Transverse colon (tissue), 4 donors: Measurements from ENCODE around the gene ADAMTS4. TPM values are rescaled to one million over a fixed set of nuclear protein-coding genes. Genes with fewer than 3 reads are reported as not detected.

Source experiments
- DNase-seq: peaks from one replicate; pipeline ENCODE4 v3.0.0-alpha.2; 2019
- H3K27ac ChIP-seq, 4 donors: fragments of 200-600 bp; sonication (generic); 2 replicates each; pipeline ENCODE4 v1.5.1; 2016 to 2018; ENCODE audit warnings: inconsistent platforms in 4 of 4
- H3K27me3 ChIP-seq: fragments of 200-600 bp; sonication (generic); 2 replicates; pipeline ENCODE4 v1.5.1; 2017; ENCODE audit warnings: inconsistent platforms
- H3K36me3 ChIP-seq, 4 donors: fragments of 200-600 bp; sonication (generic); 2 replicates each; pipeline ENCODE4 v1.5.1; 2017 to 2019; ENCODE audit warnings: inconsistent platforms in 4 of 4
- H3K4me1 ChIP-seq, 4 donors: fragments of 200-600 bp; sonication (generic); 2 replicates each; pipeline ENCODE4 v1.5.1; 2017 to 2020; ENCODE audit warnings: inconsistent platforms in 4 of 4
- H3K4me3 ChIP-seq, 4 donors: fragments of 200-600 bp; sonication (generic); 1 replicate in 1 of 4; 2 replicates in 3 of 4; pipeline versions ENCODE4 v1.5.1 to v1.6.1; 2017 to 2019; ENCODE audit warnings: inconsistent platforms in 4 of 4
- H3K9me3 ChIP-seq, 2 donors: fragments of 200-600 bp; sonication (generic); 2 replicates each; pipeline ENCODE4 v1.5.1; 2017 to 2019; ENCODE audit warnings: inconsistent platforms in 2 of 2
- EP300 ChIP-seq: sonication (generic); formaldehyde crosslinking; IDR thresholded peaks from one replicate; pipeline ENCODE4 v1.6.1; 2017; ENCODE audit warnings: antibody characterized with exemption, low read depth
- POLR2A ChIP-seq: fragments of 450-650 bp; IDR thresholded peaks from one replicate; pipeline ENCODE4 v1.6.1; 2016; ENCODE audit warnings: antibody characterized with exemption, mild to moderate bottlenecking, moderate library complexity
- POLR2AphosphoS5 ChIP-seq, 3 donors: sonication (generic); formaldehyde crosslinking; IDR thresholded peaks; one replicate each; pipeline ENCODE4 v1.6.1; 2016; ENCODE audit warnings: antibody characterized with exemption in 3 of 3
- WGBS, 2 donors: methylation state at CpG; one replicate each; pipeline ENCODE4 v1.1.5; 2018; ENCODE audit warnings: low coverage in 1 of 2; 5-methylcytosine and 5-hydroxymethylcytosine counted together
- in situ Hi-C, 4 donors: fragments of 200-750 bp; cut with MboI; loops; one replicate each; pipeline versions ENCODE4 v1.15.0 to v1.15.1; 2017; ENCODE audit warnings: low sequenced_read_pairs in 3 of 4, low pct_ligation_motif_present in 1 of 4, low pct_unique_long_range_greater_than_20kb in 1 of 4
- intact Hi-C: fragments of 100-400 bp; cut with DNase I; formaldehyde crosslinking; loops from one replicate; pipeline ENCODE4 v1.15.1; 2023; ENCODE audit warnings: low total_unique reads
- total RNA-seq, 4 donors: library from RNA; depleted of rRNA; stranded (reverse); fragments of >200 nt; gene quantifications; one replicate each; pipeline ENCODE4 v1.1.0, GENCODE V29; 2016
- TF ChIP-seq, protein P1 (sequence below), 5 experiments: fragments of 200-600 bp in 3 of 5; fragments of 450-650 bp in 2 of 5; sonication (generic) in 3 of 5; IDR thresholded peaks; 1 replicate in 2 of 5; 2 replicates in 3 of 5; pipeline ENCODE4 v1.5.1; 2016 to 2017; ENCODE audit warnings: antibody characterized with exemption in 5 of 5, inconsistent platforms in 3 of 5, mild to moderate bottlenecking in 2 of 5, moderate library complexity in 1 of 5

ADAMTS4 gene
- total RNA-seq, 4 donors from 2014 or later: 1.2 to 34.8 (median 7.2) TPM

DNA sequence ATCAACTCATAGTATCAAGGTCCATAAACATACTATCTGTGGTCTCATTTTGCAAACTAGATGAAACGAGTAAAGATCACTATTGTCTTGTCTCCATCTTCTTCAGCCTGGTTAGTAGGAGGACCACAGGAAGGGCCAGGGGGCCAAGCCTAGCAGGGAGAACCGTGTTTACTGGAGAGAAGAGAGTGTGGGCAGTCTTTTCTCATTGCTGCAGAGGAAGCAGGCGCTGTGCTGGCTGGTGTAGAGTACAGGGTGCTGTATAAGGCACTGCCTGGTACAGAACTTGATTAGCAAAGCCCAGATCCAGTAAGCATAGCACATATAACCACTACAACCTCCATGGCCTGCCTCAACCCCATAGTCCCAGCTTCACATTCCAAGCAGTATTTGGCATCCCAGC, 11.5 kb downstream of the ADAMTS4 start:
- Histone ChIP-seq H3K27me3 (no peaks in the 10 kb centered on the region), H3K36me3 (no peaks in the 10 kb centered on the region), H3K4me1 (peaks cover 0 to 19% (median 0%) of the 10 kb centered on the region in 4 donors), H3K27ac (peak overlapping the region in 2 of 4 donors; percentile 18 to 70), H3K4me3 (no peak overlapping the region), H3K9me3 (no peaks in the 10 kb centered on the region)
- WGBS, 2 donors: 65 to 76% methylated on average over 2 to 3 of the region's 3 CpGs
- DNase-seq: no peak
- TF ChIP-seq POLR2A (no peak), EP300 (no peak), POLR2AphosphoS5 (IDR thresholded peaks at IDR 0.05) (no peak)
- TF ChIP-seq, protein P1, sequence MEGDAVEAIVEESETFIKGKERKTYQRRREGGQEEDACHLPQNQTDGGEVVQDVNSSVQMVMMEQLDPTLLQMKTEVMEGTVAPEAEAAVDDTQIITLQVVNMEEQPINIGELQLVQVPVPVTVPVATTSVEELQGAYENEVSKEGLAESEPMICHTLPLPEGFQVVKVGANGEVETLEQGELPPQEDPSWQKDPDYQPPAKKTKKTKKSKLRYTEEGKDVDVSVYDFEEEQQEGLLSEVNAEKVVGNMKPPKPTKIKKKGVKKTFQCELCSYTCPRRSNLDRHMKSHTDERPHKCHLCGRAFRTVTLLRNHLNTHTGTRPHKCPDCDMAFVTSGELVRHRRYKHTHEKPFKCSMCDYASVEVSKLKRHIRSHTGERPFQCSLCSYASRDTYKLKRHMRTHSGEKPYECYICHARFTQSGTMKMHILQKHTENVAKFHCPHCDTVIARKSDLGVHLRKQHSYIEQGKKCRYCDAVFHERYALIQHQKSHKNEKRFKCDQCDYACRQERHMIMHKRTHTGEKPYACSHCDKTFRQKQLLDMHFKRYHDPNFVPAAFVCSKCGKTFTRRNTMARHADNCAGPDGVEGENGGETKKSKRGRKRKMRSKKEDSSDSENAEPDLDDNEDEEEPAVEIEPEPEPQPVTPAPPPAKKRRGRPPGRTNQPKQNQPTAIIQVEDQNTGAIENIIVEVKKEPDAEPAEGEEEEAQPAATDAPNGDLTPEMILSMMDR (IDR thresholded peaks at IDR 0.05): no peak
- intact Hi-C loops: no loop called here
- in situ Hi-C loops: no loop called here

DNA sequence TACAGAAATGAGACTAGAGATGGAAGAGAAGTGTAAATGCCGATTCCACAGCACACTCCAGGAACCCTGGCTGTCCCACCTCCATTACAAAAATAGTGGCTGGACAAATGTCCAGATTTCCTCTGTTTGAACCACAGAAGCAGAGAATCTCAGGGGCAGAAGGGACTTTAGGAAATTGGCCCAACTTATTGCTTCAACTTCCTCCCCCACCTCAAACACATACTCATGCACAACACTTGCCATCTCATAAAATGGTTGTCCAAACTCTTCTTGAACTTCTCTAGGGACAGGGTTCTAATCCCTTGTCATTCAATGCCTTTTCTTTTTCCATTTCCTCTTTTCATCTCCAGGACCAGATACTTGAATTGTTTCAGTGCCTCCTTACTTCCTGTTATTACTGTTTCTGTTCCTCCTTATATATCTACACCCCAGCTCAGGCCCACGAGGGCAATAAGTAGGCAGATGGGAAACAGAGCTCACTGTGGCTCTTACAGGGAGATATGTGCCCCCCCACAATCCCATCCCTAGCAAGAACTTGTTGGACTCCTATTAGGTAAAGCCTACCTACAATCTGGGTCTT, 13.0 kb downstream of the ADAMTS4 start:
- intact Hi-C loops (no loop called here), in situ Hi-C loops (no loop called here)
- Histone ChIP-seq H3K9me3 (no peaks in the 10 kb centered on the region), H3K27ac (peak overlapping the region; percentile 70 to 76 (median 72)), H3K36me3 (no peaks in the 10 kb centered on the region), H3K4me3 (no peak overlapping the region), H3K4me1 (peaks cover 0 to 27% (median 0%) of the 10 kb centered on the region in 4 donors), H3K27me3 (no peaks in the 10 kb centered on the region)
- DNase-seq: no peak
- TF ChIP-seq EP300: no peak
- TF ChIP-seq POLR2A: no peak
- no peak for TF ChIP-seq POLR2AphosphoS5 (IDR thresholded peaks at IDR 0.05)
- TF ChIP-seq, protein P1 (IDR thresholded peaks at IDR 0.05): no peak
- 29 to 42% methylated on average over 1 to 2 of the region's 2 CpGs for WGBS, 2 donors

- in situ Hi-C loops: no loop called here
These were observed 13.6 kb downstream of the ADAMTS4 start for GRCh38 chr1:161185282-161185682.

GRCh38 chr1:161182214-161182613, 16.6 kb downstream of the ADAMTS4 start:
- Histone ChIP-seq H3K36me3 (no peaks in the 10 kb centered on the region), H3K4me1 (peaks cover 0 to 34% (median 3%) of the 10 kb centered on the region in 4 donors), H3K9me3 (no peaks in the 10 kb centered on the region), H3K4me3 (no peak overlapping the region), H3K27me3 (no peaks in the 10 kb centered on the region), H3K27ac (peak overlapping the region; percentile 32 to 66 (median 53))
- whole genome bisulfite sequencing, 2 donors: 87% methylated on average over 1 of the region's 1 CpG; no CpG with 5 or more reads in 1 of the 2 donors
- in situ Hi-C loops (no loop called here), intact Hi-C loops (no loop called here)
- no peak for TF ChIP-seq POLR2AphosphoS5 (IDR thresholded peaks at IDR 0.05)
- no peak for TF ChIP-seq POLR2A
- no peak for TF ChIP-seq EP300
- TF ChIP-seq, protein P1 (IDR thresholded peaks at IDR 0.05): no peak
- no peak for DNase-seq

More at GRCh38 chr1:161185282-161185682, 13.6 kb downstream of the ADAMTS4 start:
- peak overlapping the region; percentile 70 to 76 (median 72) for H3K27ac ChIP-seq
- H3K4me3 ChIP-seq: no peak overlapping the region
- intact Hi-C loops: no loop called here
- no peaks in the 10 kb centered on the region for H3K27me3 ChIP-seq
- no peaks in the 10 kb centered on the region for H3K36me3 ChIP-seq
- TF ChIP-seq, protein P1 (IDR thresholded peaks at IDR 0.05): no peak
- peak in 1 of 3 donors; percentile 17 for TF ChIP-seq POLR2AphosphoS5 (IDR thresholded peaks at IDR 0.05)
- DNase-seq: peak; percentile 83
- peaks cover 0 to 27% (median 0%) of the 10 kb centered on the region in 4 donors for H3K4me1 ChIP-seq
- no peaks in the 10 kb centered on the region for H3K9me3 ChIP-seq
- 16 to 26% methylated on average over 3 of the region's 3 CpGs for WGBS, 2 donors
